Calu3 (cell line): Measurements from ENCODE around the gene ACACA. TPM values are rescaled to one million over a fixed set of nuclear protein-coding genes. Genes with fewer than 3 reads are reported as not detected.
A peak's percentile ranks its signal among the peaks of the same experiment; 100 is the strongest.
"Not testable (repeated sequence)": the region's sequence is repeated elsewhere in the genome, so short reads cannot be mapped to it uniquely, and the experiment has no call there.

ENCODE experiments used
- BruUV-seq: library from RNA; stranded (reverse); fragments of 400-500 nt; replicated peaks from 2 replicates; lab custom pipeline; 2021; lab: Mats Ljungman, UMichigan
- CTCF ChIA-PET: fragments of 300-600 bp; sonication (Branson Sonifier 250); formaldehyde crosslinking; loops from one replicate; lab custom pipeline; 2022; ENCODE audit warnings: antibody characterized with exemption; lab: Charles Lee
- DNase-seq: peaks from one replicate; pipeline ENCODE4 v3.0.0; 2022
- H3K27ac Mint-ChIP-seq: one replicate; pipeline ENCODE4 v1.8.0; 2022; ENCODE audit warnings: mixed read lengths; ENCODE audit not compliant: unreplicated experiment
- H3K27me3 Mint-ChIP-seq: one replicate; pipeline ENCODE4 v1.8.0; 2022; ENCODE audit warnings: mixed read lengths; ENCODE audit not compliant: unreplicated experiment
- H3K36me3 Mint-ChIP-seq: one replicate; pipeline ENCODE4 v1.8.0; 2022; ENCODE audit warnings: mild to moderate bottlenecking, moderate library complexity, mixed read lengths; ENCODE audit not compliant: insufficient read depth, unreplicated experiment
- H3K4me1 Mint-ChIP-seq: one replicate; pipeline ENCODE4 v1.8.0; 2022; ENCODE audit warnings: mild to moderate bottlenecking, low read depth, mixed read lengths; ENCODE audit not compliant: unreplicated experiment
- H3K4me3 Mint-ChIP-seq: one replicate; pipeline ENCODE4 v1.8.0; 2022; ENCODE audit warnings: mild to moderate bottlenecking, low read depth, moderate library complexity, mixed read lengths; ENCODE audit not compliant: unreplicated experiment
- H3K9me3 Mint-ChIP-seq: one replicate; pipeline ENCODE4 v1.8.0; 2022; ENCODE audit warnings: low read depth, mixed read lengths; ENCODE audit not compliant: unreplicated experiment
- intact Hi-C: fragments of 100-400 bp; cut with micrococcal nuclease; formaldehyde crosslinking; loops from one replicate; pipeline ENCODE4 v1.10.0; 2022; ENCODE audit not compliant: unreplicated experiment
- total RNA-seq: library from RNA; stranded (reverse); gene quantifications from 2 replicates; pipeline ENCODE4 v1.2.3, GENCODE V29; 2022
- TF ChIP-seq, protein P1 (sequence below): fragments of 200-600 bp; IDR thresholded peaks from one replicate; pipeline ENCODE4 v1.8.0; 2022; ENCODE audit warnings: antibody characterized with exemption; ENCODE audit not compliant: unreplicated experiment

ACACA gene
- total RNA-seq, 1 experiment from 2014 or later = 392 TPM

DNA sequence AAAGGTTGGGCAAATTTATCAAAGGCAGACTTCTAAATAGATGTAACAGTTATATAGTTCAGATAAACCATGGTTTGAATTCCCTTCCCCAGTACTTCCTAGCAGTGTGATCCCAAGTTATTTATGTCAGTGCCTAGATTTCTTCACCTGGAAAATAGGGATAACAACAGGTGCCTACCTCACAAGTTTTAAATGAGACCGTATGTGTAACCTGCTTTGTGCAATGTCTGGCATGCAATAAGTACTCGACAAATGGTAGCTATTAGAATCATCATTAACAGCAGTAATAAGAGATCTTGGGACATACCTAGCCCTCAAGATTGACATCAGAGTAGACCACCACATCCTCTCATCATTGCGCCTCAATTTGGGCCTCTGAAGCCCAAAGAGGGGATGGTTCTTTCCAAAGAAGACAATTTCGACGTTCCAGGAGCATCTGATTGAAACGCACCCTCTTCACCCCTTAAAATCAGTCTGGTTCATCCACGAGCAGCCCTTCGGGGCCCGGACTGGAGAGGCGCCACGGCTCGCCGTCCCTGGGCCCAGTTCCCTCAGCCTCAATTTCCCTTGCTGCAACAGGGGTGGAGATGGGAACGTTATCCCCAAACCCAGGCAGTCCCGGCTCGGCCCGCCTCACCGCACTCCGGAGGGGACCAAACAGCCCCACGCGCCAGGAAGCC, 541 bp downstream of the ACACA start:
- Mint-ChIP-seq H3K4me3 (peak overlapping the region; percentile 96), H3K27ac (peak overlapping the region; percentile 86), H3K4me1 (peaks cover 22% of the 10 kb centered on the region), H3K27me3 (no peaks in the 10 kb centered on the region), H3K9me3 (no peaks in the 10 kb centered on the region), H3K36me3 (peaks cover 46% of the 10 kb centered on the region)
- BruUV-seq = TSS peak; percentile 76
- intact Hi-C loops = loop anchor here (5.0 kb wide), 1 partner anchor 86 kb away; no protein-coding TSS in a partner anchor
- CTCF ChIA-PET = interaction anchor here (1.0 to 2.6 kb wide), 5 partner anchors 8 to 33 kb away, joined by 5 to 20 read pairs (median 5); no protein-coding TSS in a partner anchor
- TF ChIP-seq, protein P1, sequence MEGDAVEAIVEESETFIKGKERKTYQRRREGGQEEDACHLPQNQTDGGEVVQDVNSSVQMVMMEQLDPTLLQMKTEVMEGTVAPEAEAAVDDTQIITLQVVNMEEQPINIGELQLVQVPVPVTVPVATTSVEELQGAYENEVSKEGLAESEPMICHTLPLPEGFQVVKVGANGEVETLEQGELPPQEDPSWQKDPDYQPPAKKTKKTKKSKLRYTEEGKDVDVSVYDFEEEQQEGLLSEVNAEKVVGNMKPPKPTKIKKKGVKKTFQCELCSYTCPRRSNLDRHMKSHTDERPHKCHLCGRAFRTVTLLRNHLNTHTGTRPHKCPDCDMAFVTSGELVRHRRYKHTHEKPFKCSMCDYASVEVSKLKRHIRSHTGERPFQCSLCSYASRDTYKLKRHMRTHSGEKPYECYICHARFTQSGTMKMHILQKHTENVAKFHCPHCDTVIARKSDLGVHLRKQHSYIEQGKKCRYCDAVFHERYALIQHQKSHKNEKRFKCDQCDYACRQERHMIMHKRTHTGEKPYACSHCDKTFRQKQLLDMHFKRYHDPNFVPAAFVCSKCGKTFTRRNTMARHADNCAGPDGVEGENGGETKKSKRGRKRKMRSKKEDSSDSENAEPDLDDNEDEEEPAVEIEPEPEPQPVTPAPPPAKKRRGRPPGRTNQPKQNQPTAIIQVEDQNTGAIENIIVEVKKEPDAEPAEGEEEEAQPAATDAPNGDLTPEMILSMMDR = no peak
- no peak for DNase-seq

DNA sequence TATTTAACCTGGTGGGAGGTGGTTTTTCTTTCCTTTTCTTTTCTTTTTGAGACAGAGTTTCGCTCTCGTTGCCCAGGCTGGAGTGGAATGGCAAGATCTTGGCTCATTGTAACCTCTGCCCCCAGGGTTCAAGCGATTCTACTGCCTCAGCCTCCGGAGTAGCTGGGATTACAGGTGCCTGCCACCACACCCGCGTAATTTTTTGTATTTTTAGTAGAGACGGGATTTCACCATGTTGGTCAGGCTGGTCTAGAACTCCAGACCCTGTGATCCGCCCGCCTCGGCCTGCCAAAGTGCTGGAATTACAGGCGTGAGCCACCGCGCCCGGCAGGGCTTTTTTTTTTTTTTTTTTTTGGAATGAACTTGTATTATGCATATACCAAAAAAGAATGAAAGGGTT, 1.1 kb downstream of the ACACA start:
- H3K9me3 Mint-ChIP-seq, BruUV-seq, H3K27me3 Mint-ChIP-seq: not testable (repeated sequence)
- peaks cover 22% of the 10 kb centered on the region for H3K4me1 Mint-ChIP-seq
- intact Hi-C loops = loop anchor here (5.0 kb wide), 1 partner anchor 87 kb away; no protein-coding TSS in a partner anchor
- peak; percentile 35 for DNase-seq
- H3K27ac Mint-ChIP-seq = peak overlapping the region; percentile 86
- H3K4me3 Mint-ChIP-seq = peak overlapping the region; percentile 96
- peaks cover 40% of the 10 kb centered on the region for H3K36me3 Mint-ChIP-seq
- CTCF ChIA-PET = interaction anchor here (0.7 to 2.6 kb wide), 5 partner anchors 9 to 116 kb away, joined by 5 to 20 read pairs (median 6); no protein-coding TSS in a partner anchor

DNA sequence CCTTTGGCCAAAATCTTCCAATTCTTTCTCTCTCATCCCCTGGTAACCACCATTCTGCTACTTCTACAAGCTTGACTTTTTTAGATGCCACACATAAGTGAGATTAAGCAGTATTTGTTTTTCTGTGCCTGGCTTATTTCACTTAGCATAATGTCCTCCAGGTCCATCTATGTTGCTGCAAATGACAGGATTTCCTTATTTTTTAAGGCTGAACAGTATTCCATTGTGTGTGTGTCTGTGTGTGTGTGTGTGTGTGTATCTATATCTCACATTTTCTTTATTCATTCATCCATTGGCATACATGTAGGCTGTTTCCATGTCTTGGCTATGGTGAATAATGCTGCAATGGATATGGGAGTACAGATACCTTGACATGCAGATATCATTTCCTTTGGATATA, 6.1 kb downstream of the ACACA start:
- Mint-ChIP-seq H3K27ac (no peak overlapping the region), H3K4me1 (peaks cover 36% of the 10 kb centered on the region), H3K4me3 (no peak overlapping the region), H3K9me3 (no peaks in the 10 kb centered on the region), H3K27me3 (no peaks in the 10 kb centered on the region), H3K36me3 (peaks cover 2% of the 10 kb centered on the region)
- intact Hi-C loops = no loop called here
- DNase-seq = no peak
- TF ChIP-seq, protein P1 = no peak
- BruUV-seq = no TSS peak
- CTCF ChIA-PET = interaction anchor here (0.6 to 1.5 kb wide), 3 partner anchors 27 to 80 kb away, joined by 3 to 7 read pairs (median 4); no protein-coding TSS in a partner anchor

DNA sequence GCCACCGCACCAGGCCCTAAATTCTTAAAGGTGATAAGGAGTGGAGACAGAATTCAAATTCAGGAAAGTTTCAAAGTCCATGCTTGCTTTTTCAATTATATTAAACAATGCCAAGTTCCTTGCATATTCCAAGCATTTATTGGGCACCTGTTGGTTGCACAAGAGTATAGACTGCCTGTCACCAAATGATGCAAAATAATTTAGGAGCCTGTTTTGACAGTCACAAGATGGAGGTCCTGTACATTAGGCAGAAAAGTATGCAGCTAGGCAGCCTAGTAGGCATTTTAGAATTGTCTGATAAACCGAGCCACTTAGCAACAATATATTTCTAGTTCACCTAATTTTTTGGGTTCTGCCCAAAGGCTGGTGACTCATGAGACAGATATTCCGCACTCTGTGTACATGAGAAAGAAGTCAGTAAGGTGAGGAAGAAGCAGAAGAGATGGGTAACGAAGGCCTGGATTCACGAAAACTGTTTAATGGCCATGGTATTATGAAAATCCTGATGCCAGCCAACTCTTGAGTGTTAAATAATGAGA, 7.3 kb downstream of the ACACA start:
- Mint-ChIP-seq H3K9me3 (no peaks in the 10 kb centered on the region), H3K4me3 (no peak overlapping the region), H3K27me3 (no peaks in the 10 kb centered on the region), H3K27ac (no peak overlapping the region), H3K4me1 (peaks cover 25% of the 10 kb centered on the region), H3K36me3 (no peaks in the 10 kb centered on the region)
- peak; percentile 42 for DNase-seq
- CTCF ChIA-PET = interaction anchor here (0.5 to 15.6 kb wide), 2 partner anchors 24 to 106 kb away, joined by 4 to 300 read pairs; partner anchors contain the start of gene C17orf78
- no TSS peak for BruUV-seq
- TF ChIP-seq, protein P1 = no peak
- intact Hi-C loops = loop anchor here (5.0 kb wide), 1 partner anchor 37 kb away; no protein-coding TSS in a partner anchor
